Measurements from ENCODE around the gene DUS3L. TPM values are rescaled to one million over a fixed set of nuclear protein-coding genes. Genes with fewer than 3 reads are reported as not detected.

DUS3L gene
- polyA plus RNA-seq, 1 experiment = 7.8 TPM

- no peak for DNase-seq (ENCODE audit: low read depth, low spot score)
- ChIA-PET POLR2A (no interaction called here), CTCF (interaction anchor here (1.9 kb wide), 1 partner anchor 21 kb away, joined by 7 read pairs; the partner anchor contains the start of gene NRTN)
- H3K27me3 ChIP-seq (ENCODE audit: control insufficient read depth, insufficient read depth, low read length) = peaks cover 5% of the 10 kb centered on the region
- no peaks in the 10 kb centered on the region; the same call in 1 of the 2 replicates for H3K9me3 ChIP-seq (ENCODE audit: control insufficient read depth, insufficient read depth, low read length)
- no peak for TF ChIP-seq CTCF (IDR thresholded peaks at IDR 0.05; ENCODE audit: low read depth, low read length)
- no peak overlapping the region for H3K4me3 ChIP-seq (ENCODE audit: low read depth, low read length)
- H3K27ac ChIP-seq (ENCODE audit: low read depth, low read length) = no peak overlapping the region
Measured at GRCh38 chr19:5825178-5825577, 34.2 kb upstream of the DUS3L start.

- Histone ChIP-seq H3K4me3 (ENCODE audit: low read depth, low read length) (no peak overlapping the region), H3K9me3 (ENCODE audit: control insufficient read depth, insufficient read depth, low read length) (no peaks in the 10 kb centered on the region; the same call in 1 of the 2 replicates), H3K27me3 (ENCODE audit: control insufficient read depth, insufficient read depth, low read length) (peaks cover 5% of the 10 kb centered on the region), H3K27ac (ENCODE audit: low read depth, low read length) (no peak overlapping the region)
- DNase-seq (ENCODE audit: low read depth, low spot score) = no peak
- ChIA-PET CTCF (interaction anchor here (1.9 kb wide), 1 partner anchor 20 kb away, joined by 7 read pairs; the partner anchor contains the start of gene NRTN), POLR2A (no interaction called here)
- TF ChIP-seq CTCF (IDR thresholded peaks at IDR 0.05; ENCODE audit: low read depth, low read length) = no peak
Measured at GRCh38 chr19:5824751-5825150, 33.8 kb upstream of the DUS3L start.

GRCh38 chr19:5823579-5824281 lies 32.8 kb upstream of the DUS3L start:
- TF ChIP-seq CTCF (IDR thresholded peaks at IDR 0.05; ENCODE audit: low read depth, low read length) = no peak
- CTCF ChIA-PET = interaction anchor here (1.9 kb wide), 1 partner anchor 19 kb away, joined by 7 read pairs; the partner anchor contains the start of gene NRTN
- H3K4me3 ChIP-seq (ENCODE audit: low read depth, low read length) = no peak overlapping the region

GRCh38 chr19:5822181-5822844 lies 31.4 kb upstream of the DUS3L start:
- ChIA-PET CTCF (interaction anchor here (2.6 kb wide), 1 partner anchor 18 kb away, joined by 25 read pairs; the partner anchor contains the start of gene NRTN), POLR2A (no interaction called here)
- no peak overlapping the region for H3K27ac ChIP-seq (ENCODE audit: low read depth, low read length)
- H3K9me3 ChIP-seq (ENCODE audit: control insufficient read depth, insufficient read depth, low read length) = no peaks in the 10 kb centered on the region; the same call in 1 of the 2 replicates
- TF ChIP-seq CTCF (IDR thresholded peaks at IDR 0.05; ENCODE audit: low read depth, low read length) = no peak
- no peak for DNase-seq (ENCODE audit: low read depth, low spot score)
- H3K27me3 ChIP-seq (ENCODE audit: control insufficient read depth, insufficient read depth, low read length) = peaks cover 4% of the 10 kb centered on the region
- H3K4me3 ChIP-seq (ENCODE audit: low read depth, low read length) = no peak overlapping the region

More at GRCh38 chr19:5823579-5824281, 32.8 kb upstream of the DUS3L start:
- Histone ChIP-seq H3K9me3 (ENCODE audit: control insufficient read depth, insufficient read depth, low read length) (no peaks in the 10 kb centered on the region; the same call in 1 of the 2 replicates), H3K27ac (ENCODE audit: low read depth, low read length) (no peak overlapping the region), H3K27me3 (ENCODE audit: control insufficient read depth, insufficient read depth, low read length) (peaks cover 5% of the 10 kb centered on the region)
- no peak for DNase-seq (ENCODE audit: low read depth, low spot score)
- POLR2A ChIA-PET = no interaction called here
